ENCODE results near the gene AVP.
A peak's percentile ranks its signal among the peaks of the same experiment; 100 is the strongest.

The AVP gene

GRCh38 chr20:3109350-3110302 lies 25.1 kb upstream of the AVP start:
- DNase-seq: no peak

GRCh38 chr20:3107464-3108025 lies 23.0 kb upstream of the AVP start:
- DNase-seq: peak in 1 of 2 experiments; percentile 24

GRCh38 chr20:3106658-3107463 lies 22.3 kb upstream of the AVP start:
- DNase-seq: peak; percentile 86 to 88

- DNase-seq: no peak
These were observed 21.7 kb upstream of the AVP start for GRCh38 chr20:3106185-3106584.

GRCh38 chr20:3105256-3106137 lies 21.0 kb upstream of the AVP start:
- no peak for DNase-seq

GRCh38 chr20:3103369-3104032 lies 19.0 kb upstream of the AVP start:
- no peak for DNase-seq

GRCh38 chr20:3102575-3103368 lies 18.2 kb upstream of the AVP start:
- DNase-seq: no peak

- no peak for DNase-seq
These were observed 17.4 kb upstream of the AVP start for GRCh38 chr20:3101737-3102574.

- DNase-seq: no peak
These were observed 16.7 kb upstream of the AVP start for GRCh38 chr20:3101251-3101650.

- no peak for DNase-seq
These were observed 16.0 kb upstream of the AVP start for GRCh38 chr20:3100480-3100879.

GRCh38 chr20:3094848-3095629 lies 10.5 kb upstream of the AVP start:
- no peak for DNase-seq

- DNase-seq: no peak
These were observed 9.4 kb upstream of the AVP start for GRCh38 chr20:3093861-3094361.

GRCh38 chr20:3092611-3093379 lies 8.3 kb upstream of the AVP start:
- DNase-seq: no peak

GRCh38 chr20:3090565-3090964 lies 6.0 kb upstream of the AVP start:
- no peak for DNase-seq

- DNase-seq: no peak
These were observed 3.5 kb upstream of the AVP start for GRCh38 chr20:3088031-3088430.

GRCh38 chr20:3085571-3086072 lies 1.1 kb upstream of the AVP start:
- no peak for DNase-seq

GRCh38 chr20:3084986-3085360 lies 449 bp upstream of the AVP start:
- no peak for DNase-seq
